GM12878 (cell line): ENCODE data around the gene THUMPD2. TPM values are rescaled to one million over a fixed set of nuclear protein-coding genes. Genes with fewer than 3 reads are reported as not detected.

Experiments used
- ATAC-seq: fragments of 200-7000 bp; cut with Tn5 transposase; 3 replicates; pipeline ENCODE4 v1.9.1; 2020; ENCODE audit warnings: mild to moderate bottlenecking, moderate library complexity
- BruUV-seq: library from RNA; stranded (reverse); fragments of 400-500 nt; replicated peaks from 2 replicates; lab custom pipeline; 2021; lab: Mats Ljungman, UMichigan
- CTCF ChIA-PET: fragments of 300-600 bp; sonication (Branson Sonifier 250); formaldehyde crosslinking; extraction: SDS; loops from one replicate; lab custom pipeline; 2021; ENCODE audit warnings: inconsistent platforms; lab: Yijun Ruan, JAX
- POLR2A ChIA-PET: fragments of 350-600 bp; formaldehyde crosslinking; extraction: SDS; loops from one replicate; lab custom pipeline; 2021; ENCODE audit warnings: inconsistent platforms; lab: Charles Lee
- RAD21 ChIA-PET: fragments of 300-600 bp; sonication (Branson Sonifier 250); formaldehyde crosslinking; loops from one replicate; lab custom pipeline; 2023; ENCODE audit warnings: antibody characterized with exemption; ENCODE audit not compliant: unreplicated experiment; lab: Charles Lee
- SMC1A ChIA-PET: fragments of 300-600 bp; sonication (Branson Sonifier 250); formaldehyde crosslinking; loops from one replicate; lab custom pipeline; 2023; ENCODE audit not compliant: unreplicated experiment, uncharacterized antibody; lab: Charles Lee
- DNase-seq: peaks from one replicate; pipeline ENCODE4 v3.0.0-alpha.2; 2011; ENCODE audit warnings: low read depth, low spot score
- FAIRE-seq: peaks from 3 replicates; lab custom pipeline; 2011; peaks lifted over from hg19 to GRCh38; lab: Jason Lieb, UNC
- H2AFZ ChIP-seq: 2 replicates; pipeline ENCODE4 v1.6.0; 2011; ENCODE audit warnings: low read depth, low read length, control low read depth; ENCODE audit not compliant: control insufficient read depth
- H3K27ac ChIP-seq: 2 replicates; pipeline ENCODE4 v1.5.1; 2011; ENCODE audit warnings: control low read depth; ENCODE audit not compliant: control insufficient read depth, insufficient read depth
- H3K27me3 ChIP-seq, 2 experiments: replicated peaks in 1 of 2; 2 replicates each; pipeline versions ENCODE4 v1.6.0 to v1.6.1; 2011; ENCODE audit warnings: low read length in 1 of 2; ENCODE audit not compliant: control insufficient read depth in 2 of 2, insufficient read depth in 2 of 2
- H3K36me3 ChIP-seq, 2 experiments: 2 replicates each; pipeline ENCODE4 v1.5.1; 2011; ENCODE audit warnings: low read length in 1 of 2; ENCODE audit not compliant: control insufficient read depth in 2 of 2, insufficient read depth in 2 of 2
- H3K4me1 ChIP-seq: 2 replicates; pipeline ENCODE4 v1.6.1; 2011; ENCODE audit warnings: mild to moderate bottlenecking, low read length, moderate library complexity, mixed read lengths; ENCODE audit not compliant: control insufficient read depth, insufficient read depth
- H3K4me2 ChIP-seq: 2 replicates; pipeline ENCODE4 v1.6.0; 2011; ENCODE audit warnings: control low read depth; ENCODE audit not compliant: control insufficient read depth, insufficient read depth
- H3K4me3 ChIP-seq: fragments of 200-600 bp; sonication (generic); 2 replicates; pipeline ENCODE4 v1.5.1; 2016
- H3K79me2 ChIP-seq: 2 replicates; pipeline ENCODE4 v1.6.0; 2011; ENCODE audit warnings: low read length; ENCODE audit not compliant: control insufficient read depth, insufficient read depth
- H3K9ac ChIP-seq: 2 replicates; pipeline ENCODE4 v1.8.0; 2011; ENCODE audit warnings: low read length, control low read depth, mixed read lengths; ENCODE audit not compliant: control insufficient read depth, insufficient read depth
- H3K9me3 ChIP-seq: replicated peaks from 3 replicates; pipeline ENCODE4 v1.5.1; 2011; ENCODE audit warnings: mild to moderate bottlenecking, low read length; ENCODE audit not compliant: control insufficient read depth, insufficient read depth
- H4K20me1 ChIP-seq: 2 replicates; pipeline ENCODE4 v1.6.0; 2011; ENCODE audit not compliant: control insufficient read depth, insufficient read depth
- CBFB ChIP-seq: IDR thresholded peaks from 2 replicates; pipeline ENCODE4 v1.6.1; 2016; ENCODE audit warnings: antibody characterized with exemption, low read depth
- ELK1 ChIP-seq: IDR thresholded peaks from 2 replicates; pipeline ENCODE4 v1.6.1; 2012; ENCODE audit warnings: low read depth, low read length, improper control_type of control experiment
- ESRRA ChIP-seq: IDR thresholded peaks from 2 replicates; pipeline ENCODE4 v1.6.1; 2012; ENCODE audit warnings: mild to moderate bottlenecking, low read length, improper control_type of control experiment
- FOS ChIP-seq: IDR thresholded peaks from 3 replicates; pipeline ENCODE4 v1.6.1; 2011; ENCODE audit warnings: borderline replicate concordance; ENCODE audit not compliant: insufficient read length; ENCODE audit errors: extremely low read depth
- GABPA ChIP-seq: IDR thresholded peaks from 2 replicates; pipeline ENCODE4 v1.6.1; 2014; ENCODE audit warnings: antibody characterized with exemption, low read depth, mild to moderate bottlenecking, inconsistent platforms
- HCFC1 ChIP-seq: fragments of 150-350 bp; IDR thresholded peaks from 2 replicates; pipeline ENCODE4 v1.6.1; 2014; ENCODE audit warnings: low read length
- HSF1 ChIP-seq: fragments of 150-350 bp; IDR thresholded peaks from 2 replicates; pipeline ENCODE4 v1.6.1; 2014; ENCODE audit warnings: mild to moderate bottlenecking, low read depth, low read length
- IKZF2 ChIP-seq, 2 experiments: fragments of 450-650 bp; IDR thresholded peaks; 2 replicates each; pipeline ENCODE4 v1.6.1; 2017; ENCODE audit warnings: mild to moderate bottlenecking in 2 of 2, moderate library complexity in 2 of 2
- RB1 ChIP-seq: fragments of 450-650 bp; formaldehyde crosslinking; IDR thresholded peaks from 2 replicates; pipeline ENCODE4 v1.6.1; 2017; ENCODE audit warnings: mild to moderate bottlenecking, borderline replicate concordance
- RELA ChIP-seq: fragments of 450-650 bp; IDR thresholded peaks from 2 replicates; pipeline ENCODE4 v1.8.0; 2014; ENCODE audit warnings: borderline replicate concordance; ENCODE audit not compliant: partially characterized antibody
- RFX5 ChIP-seq: IDR thresholded peaks from 2 replicates; pipeline ENCODE4 v1.6.1; 2011; ENCODE audit warnings: low read depth, low read length, improper control_type of control experiment
- SUPT20H ChIP-seq: IDR thresholded peaks from 2 replicates; pipeline ENCODE4 v1.6.1; 2011; ENCODE audit warnings: low read depth, mild to moderate bottlenecking, low read length, moderate library complexity, borderline replicate concordance; ENCODE audit not compliant: control insufficient read depth
- TARDBP ChIP-seq: IDR thresholded peaks from 2 replicates; pipeline ENCODE4 v1.6.1; 2016; ENCODE audit warnings: borderline replicate concordance
- WGBS: methylation state at CpG from one replicate; pipeline ENCODE4 v1.1.6; 2016; ENCODE audit warnings: low lambda C conversion rate; ENCODE audit not compliant: insufficient replicate concordance, insufficient coverage; ENCODE audit errors: missing lambda C conversion rate; 5-methylcytosine and 5-hydroxymethylcytosine counted together
- in situ Hi-C: fragments of 300-500 bp; cut with MboI; formaldehyde crosslinking; loops from 9 replicates; pipeline ENCODE4 v1.14.3; 2018; ENCODE audit warnings: mixed read lengths
- intact Hi-C: fragments of 100-400 bp; cut with micrococcal nuclease; formaldehyde crosslinking; loops from one replicate; pipeline ENCODE4 v1.14.2; 2022; ENCODE audit not compliant: unreplicated experiment
- polyA plus RNA-seq, 11 experiments: library from polyadenylated mRNA; depleted of rRNA in 4 of 11; unstranded in 6 of 11; stranded (reverse) in 5 of 11; fragments of >200 nt; fragmentation: Nextera tagmentation in 4 of 11; fragmentation: Illumina TruSeq in 1 of 11; extraction: Ambion mirVana in 4 of 11; extraction: Trizol in 1 of 11; gene quantifications; 1 replicate in 1 of 11; 2 replicates in 10 of 11; pipeline versions ENCODE4 v1.2.1 to v1.2.3, GENCODE V29; 2011 to 2016; ENCODE audit warnings: inconsistent platforms in 2 of 11, missing spikeins in 2 of 11, low read depth in 1 of 11
- total RNA-seq, 4 experiments: library from RNA; depleted of rRNA in 3 of 4; stranded (reverse); fragments of >200 nt in 3 of 4; fragmentation: Illumina TruSeq in 1 of 4; extraction: Trizol in 1 of 4; gene quantifications; 2 replicates each; pipeline versions ENCODE4 v1.2.1 to v1.2.3, GENCODE V29; 2013 to 2021
- TF ChIP-seq, protein P1 (sequence below): IDR thresholded peaks from 2 replicates; pipeline ENCODE4 v1.6.1; 2012; ENCODE audit warnings: low read length, inconsistent platforms

Gene THUMPD2
- total and polyA plus RNA-seq, 10 of the 15 experiments (the other 5 are each of a cell fraction or from before 2014, with no cell fraction given) = 6.7 to 19.7 (median 13.8) TPM

DNA sequence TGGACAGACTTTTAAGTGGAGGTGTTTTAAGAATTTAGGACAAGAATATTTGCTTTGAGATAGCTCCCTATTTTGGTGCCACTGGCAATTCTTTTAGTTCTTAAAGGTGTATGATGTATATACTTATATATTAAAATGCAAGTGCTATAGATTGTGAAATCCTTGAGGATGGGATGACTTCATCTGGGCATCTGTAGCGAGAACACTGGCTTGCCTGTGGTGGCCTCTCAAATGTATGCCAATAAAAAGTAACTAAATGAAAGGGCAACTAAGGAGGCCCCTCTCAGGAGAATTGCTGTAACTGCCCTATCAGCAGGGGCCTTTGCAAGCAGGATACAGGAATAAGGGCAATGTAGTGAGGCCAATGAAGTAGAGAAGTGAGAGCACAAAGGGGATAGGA lies 2.6 kb upstream of the THUMPD2 start:
- H3K4me3 ChIP-seq = no peak overlapping the region
- no peak overlapping the region for H3K4me2 ChIP-seq

More for the DNA sequence above, 2.6 kb upstream of the THUMPD2 start:
- 44% methylated on average over 1 of the region's 1 CpG for WGBS
- DNase-seq = no peak
- no TSS peak for BruUV-seq
- RAD21 ChIA-PET = no interaction called here
- no peak for ATAC-seq
- SMC1A ChIA-PET = no interaction called here
- H4K20me1 ChIP-seq = no peaks in the 10 kb centered on the region
- intact Hi-C loops = no loop called here
- no peak overlapping the region for H3K9ac ChIP-seq
- peaks cover 4% of the 10 kb centered on the region for H3K4me1 ChIP-seq
- CTCF ChIA-PET = no interaction called here
- in situ Hi-C loops = no loop called here
- no peaks in the 10 kb centered on the region for H3K36me3 ChIP-seq
- no peaks in the 10 kb centered on the region for H3K9me3 ChIP-seq
- H3K79me2 ChIP-seq = peaks cover 23% of the 10 kb centered on the region
- H3K27me3 ChIP-seq = no peaks in the 10 kb centered on the region
- H2AFZ ChIP-seq = no peak overlapping the region
- FAIRE-seq = no peak
- POLR2A ChIA-PET = no interaction called here
- TF ChIP-seq SUPT20H (no peak), GABPA (no peak), RB1 (no peak), HSF1 (no peak), HCFC1 (no peak), RELA (no peak), ELK1 (no peak), CBFB (no peak), ESRRA (no peak), RFX5 (no peak), IKZF2 (IDR thresholded peaks at IDR 0.05) (no peak), FOS (no peak), TARDBP (no peak)
- TF ChIP-seq, protein P1, sequence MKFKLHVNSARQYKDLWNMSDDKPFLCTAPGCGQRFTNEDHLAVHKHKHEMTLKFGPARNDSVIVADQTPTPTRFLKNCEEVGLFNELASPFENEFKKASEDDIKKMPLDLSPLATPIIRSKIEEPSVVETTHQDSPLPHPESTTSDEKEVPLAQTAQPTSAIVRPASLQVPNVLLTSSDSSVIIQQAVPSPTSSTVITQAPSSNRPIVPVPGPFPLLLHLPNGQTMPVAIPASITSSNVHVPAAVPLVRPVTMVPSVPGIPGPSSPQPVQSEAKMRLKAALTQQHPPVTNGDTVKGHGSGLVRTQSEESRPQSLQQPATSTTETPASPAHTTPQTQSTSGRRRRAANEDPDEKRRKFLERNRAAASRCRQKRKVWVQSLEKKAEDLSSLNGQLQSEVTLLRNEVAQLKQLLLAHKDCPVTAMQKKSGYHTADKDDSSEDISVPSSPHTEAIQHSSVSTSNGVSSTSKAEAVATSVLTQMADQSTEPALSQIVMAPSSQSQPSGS = no peak
- no peak overlapping the region for H3K27ac ChIP-seq
